ENCODE data around the gene S100Z. TPM values are rescaled to one million over a fixed set of nuclear protein-coding genes. Genes with fewer than 3 reads are reported as not detected.

S100Z gene
- total RNA-seq, 1 experiment from 2014 or later, result not detected

Other genes starting within 250 kb of the S100Z start
- gene F2RL2, start 226.6 kb upstream of the S100Z start, total RNA-seq (2021; ENCODE audit: unreplicated experiment), result 0.13 TPM
- 26.0 TPM for gene F2R, start 133.9 kb upstream of the S100Z start, total RNA-seq (2021; ENCODE audit: unreplicated experiment)
- gene F2RL1, start 31.0 kb upstream of the S100Z start, total RNA-seq (2021; ENCODE audit: unreplicated experiment), result 65.9 TPM
- 0.10 TPM for gene CRHBP, start 103.0 kb downstream of the S100Z start, total RNA-seq (2021; ENCODE audit: unreplicated experiment)
- 23.1 TPM for gene AGGF1, start 180.4 kb downstream of the S100Z start, total RNA-seq (2021; ENCODE audit: unreplicated experiment)
- gene ZBED3, start 237.3 kb downstream of the S100Z start, total RNA-seq (2021; ENCODE audit: unreplicated experiment), result 6.8 TPM

Data from Panc1 (cell line).